HS-27A (cell line): Measurements from ENCODE around the gene CHKA.

Source experiments
- DNase-seq: peaks from one replicate; pipeline ENCODE4 v3.0.0-alpha.2; 2012; ENCODE audit warnings: low read depth, missing footprints

Gene CHKA

DNA sequence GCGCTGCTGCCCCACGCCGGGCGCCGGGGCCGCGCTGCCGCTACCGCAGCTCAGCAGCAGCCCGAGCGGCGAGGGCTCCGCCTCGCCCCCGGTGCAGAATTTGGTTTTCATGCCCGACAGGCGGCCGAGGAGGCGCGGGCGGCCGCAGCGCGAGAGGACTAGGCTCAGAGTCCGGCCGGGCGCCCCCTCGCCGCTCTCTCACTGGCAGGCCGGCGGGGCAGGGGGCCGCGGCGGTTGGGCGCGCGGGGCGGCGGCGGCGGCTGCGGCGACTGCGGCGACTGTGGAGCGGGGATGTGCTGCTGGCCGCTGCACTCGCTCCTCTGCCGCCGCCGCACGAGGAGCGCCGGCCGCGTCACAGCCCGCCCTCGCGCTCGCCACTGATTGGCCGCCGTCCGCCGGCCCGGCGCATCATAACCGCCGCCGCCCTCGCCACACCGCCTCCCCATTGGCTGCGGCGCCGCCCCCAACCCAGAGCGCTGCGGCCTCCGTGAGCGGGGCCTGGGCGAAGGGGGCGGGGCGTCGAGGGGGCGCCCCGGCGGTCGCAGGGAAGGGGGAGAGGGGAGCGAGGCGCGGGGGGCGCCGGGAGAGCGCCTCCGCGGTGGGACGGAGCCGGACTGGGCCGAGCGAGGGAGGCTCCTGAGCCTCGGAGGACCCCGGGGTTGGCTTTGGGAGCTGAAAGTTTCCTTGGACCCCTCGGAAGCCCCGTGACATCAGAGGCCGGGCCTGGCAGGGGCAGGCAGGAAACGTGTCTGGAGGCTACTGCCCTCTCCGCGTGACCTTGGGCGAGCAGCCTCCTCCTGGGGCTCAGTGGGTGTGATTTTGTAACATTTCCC is at the start of gene CHKA:
CHKA (minus strand) TSS at position 322 of the 833 bp plus-strand sequence; CDS start at position 111, 211 bp downstream.
- DNase-seq: peak; percentile 55

GRCh38 chr11:68169442-68169841 is 48.3 kb upstream of the CHKA start:
- DNase-seq: no peak

- no peak for DNase-seq
Observed at GRCh38 chr11:68168694-68169093, 47.5 kb upstream of the CHKA start.

DNA sequence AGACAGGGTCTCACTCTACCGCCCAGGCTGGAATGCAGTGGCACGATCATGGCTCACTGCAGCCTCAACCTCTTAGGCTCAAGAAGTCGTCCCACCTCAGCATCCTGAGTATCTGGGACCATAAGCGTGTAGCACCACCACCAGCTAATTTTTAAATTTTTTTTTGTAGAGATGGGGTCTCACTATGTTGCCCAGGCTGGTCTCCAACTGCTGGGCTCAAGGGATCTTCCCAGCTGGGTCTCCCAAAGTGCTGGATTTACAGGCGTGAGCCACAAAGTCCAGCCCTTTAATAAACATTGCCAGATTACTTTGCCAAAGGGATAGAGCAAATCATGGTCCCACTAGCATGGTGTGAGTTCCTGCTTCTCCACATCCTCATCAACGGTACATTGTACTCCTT is 46.3 kb upstream of the CHKA start:
- no peak for DNase-seq

DNA sequence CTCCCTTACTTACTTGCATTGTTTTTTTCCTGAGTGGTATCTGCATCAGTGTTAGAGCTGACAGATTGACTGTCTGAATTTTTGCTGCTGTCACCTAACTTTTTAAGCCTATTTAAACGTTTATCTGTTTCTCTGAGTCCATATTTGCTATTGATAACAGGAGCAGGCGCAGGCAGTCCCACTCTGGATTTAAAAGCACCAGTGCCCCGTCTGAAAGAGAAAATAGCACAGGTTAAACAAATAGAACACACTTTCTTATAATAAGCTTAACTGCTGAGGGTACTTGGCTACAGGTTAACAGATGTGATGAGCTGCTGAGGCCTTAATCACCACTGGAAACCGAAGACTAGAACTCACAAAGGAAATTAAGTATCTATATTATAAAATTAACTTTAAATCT is 45.8 kb upstream of the CHKA start:
- DNase-seq: no peak

- DNase-seq: no peak
Observed at GRCh38 chr11:68165601-68166000, 44.4 kb upstream of the CHKA start.

DNA sequence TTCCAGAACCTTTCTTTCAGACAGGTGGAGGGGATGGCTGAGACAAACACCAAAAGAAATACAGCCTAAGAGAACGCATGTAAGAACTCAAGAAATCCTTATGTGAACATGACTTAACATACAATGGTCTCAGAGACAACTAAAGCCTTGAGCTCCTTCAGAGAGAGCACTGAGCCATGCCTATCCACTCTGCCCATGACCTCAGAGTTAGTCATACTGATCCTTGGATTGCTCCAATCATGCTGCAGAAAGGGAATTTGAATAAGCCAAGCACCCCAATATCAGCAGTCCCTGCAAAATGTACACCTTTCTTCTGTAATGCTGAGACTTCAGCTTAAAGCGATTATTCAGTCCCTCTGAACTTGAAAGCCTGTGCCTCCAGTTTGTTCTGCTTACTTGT is 43.2 kb upstream of the CHKA start:
- no peak for DNase-seq

DNA sequence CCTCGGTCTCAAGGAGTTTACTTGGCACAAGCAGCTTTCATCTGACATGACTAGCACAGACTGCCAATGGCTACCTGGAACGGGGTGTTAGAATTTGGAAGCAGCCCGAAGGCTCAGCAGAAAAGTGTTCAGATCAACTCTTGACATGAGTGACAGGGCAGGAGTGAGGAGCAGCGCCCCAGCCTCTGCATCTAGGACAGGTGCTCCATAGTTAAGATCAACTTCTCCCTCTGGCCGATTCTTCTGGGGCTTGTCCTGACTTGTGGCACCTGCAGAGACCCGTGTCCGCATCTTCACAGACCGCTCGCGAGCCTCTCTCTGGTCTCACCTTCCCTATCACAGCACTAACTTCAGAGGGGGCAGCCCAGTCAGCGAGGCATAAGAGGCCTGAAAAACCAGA is 42.5 kb upstream of the CHKA start:
- no peak for DNase-seq

GRCh38 chr11:68160100-68160695 is 39.0 kb upstream of the CHKA start:
- DNase-seq: no peak

DNA sequence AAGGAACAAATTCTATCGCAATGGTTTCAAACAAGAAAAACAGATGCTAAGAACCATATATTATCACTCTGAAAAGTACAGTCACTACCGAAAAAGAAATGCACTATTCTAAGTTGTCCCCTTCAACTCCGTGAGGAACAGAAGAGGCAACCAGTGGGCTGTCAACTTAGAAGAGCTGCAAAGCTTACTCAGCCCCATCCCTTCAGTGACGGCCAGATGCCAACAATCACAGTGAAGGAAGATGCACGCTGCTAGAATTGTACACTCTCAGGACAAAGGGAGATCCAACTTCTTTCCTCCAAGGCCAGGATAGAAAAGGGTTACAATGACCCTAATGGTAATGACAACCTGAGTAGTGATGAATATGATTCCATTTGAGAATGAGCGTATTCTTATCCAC is 38.5 kb upstream of the CHKA start:
- DNase-seq: no peak

DNA sequence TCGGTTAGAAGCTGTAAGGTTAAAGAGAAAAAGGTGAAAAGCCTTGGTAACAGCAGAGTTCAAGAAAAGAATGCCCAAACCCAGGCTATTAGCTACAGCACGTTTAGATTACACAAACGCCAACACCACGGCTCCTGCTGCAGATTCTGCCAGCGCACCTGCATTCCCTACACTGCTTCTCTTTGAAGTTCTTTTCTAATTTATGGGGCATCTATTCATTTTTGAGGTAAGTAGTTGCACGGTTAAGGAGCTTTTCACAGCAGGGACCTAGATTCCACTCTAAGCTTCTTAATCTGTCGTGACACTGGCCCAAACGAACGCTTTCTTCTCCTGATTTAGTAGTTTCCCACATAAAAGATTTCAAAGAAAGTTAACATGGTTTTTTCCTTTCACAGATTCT is 38.0 kb upstream of the CHKA start:
- no peak for DNase-seq

DNA sequence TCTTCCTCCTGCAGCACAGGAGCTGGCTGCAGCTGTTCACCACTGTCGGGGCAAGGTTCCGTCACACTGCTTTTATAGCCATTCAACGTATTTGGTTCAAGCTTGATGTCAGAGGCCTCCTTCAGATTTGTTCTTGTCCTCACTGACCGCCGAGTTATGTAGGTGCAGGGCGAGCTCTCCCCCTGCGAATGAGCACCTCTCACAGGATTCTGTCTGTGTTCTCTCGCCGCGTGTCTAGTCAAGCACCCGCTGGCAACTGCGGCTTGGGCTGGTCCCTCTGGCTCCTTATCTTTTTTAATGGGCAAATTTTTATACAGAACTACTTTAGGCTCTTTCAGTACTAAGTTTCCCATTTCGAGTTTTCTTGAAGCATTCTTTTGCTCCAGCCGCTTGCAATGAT is 37.4 kb upstream of the CHKA start:
- no peak for DNase-seq

DNA sequence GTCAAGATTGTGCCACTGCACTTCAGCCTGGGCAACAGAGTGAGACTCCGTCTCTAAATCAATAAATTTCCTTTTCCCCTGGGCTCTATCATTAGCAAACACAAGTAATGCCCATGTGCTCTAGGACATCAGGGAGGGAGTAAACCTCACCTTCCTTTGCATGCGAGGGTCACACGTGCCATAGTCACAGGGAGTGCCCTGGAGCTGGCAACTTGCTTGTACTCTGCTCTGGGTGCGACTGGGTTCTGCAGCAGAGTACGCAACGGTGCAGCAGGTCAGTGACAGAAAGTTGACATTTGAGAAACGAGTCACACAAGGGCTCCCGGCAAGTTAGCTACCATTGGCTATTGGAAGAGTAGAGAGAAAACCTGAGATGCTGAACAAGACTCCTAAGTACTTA is 32.6 kb upstream of the CHKA start:
- no peak for DNase-seq

- no peak for DNase-seq
Observed at GRCh38 chr11:68150037-68150436, 28.8 kb upstream of the CHKA start.

GRCh38 chr11:68149417-68149816 is 28.2 kb upstream of the CHKA start:
- no peak for DNase-seq

DNA sequence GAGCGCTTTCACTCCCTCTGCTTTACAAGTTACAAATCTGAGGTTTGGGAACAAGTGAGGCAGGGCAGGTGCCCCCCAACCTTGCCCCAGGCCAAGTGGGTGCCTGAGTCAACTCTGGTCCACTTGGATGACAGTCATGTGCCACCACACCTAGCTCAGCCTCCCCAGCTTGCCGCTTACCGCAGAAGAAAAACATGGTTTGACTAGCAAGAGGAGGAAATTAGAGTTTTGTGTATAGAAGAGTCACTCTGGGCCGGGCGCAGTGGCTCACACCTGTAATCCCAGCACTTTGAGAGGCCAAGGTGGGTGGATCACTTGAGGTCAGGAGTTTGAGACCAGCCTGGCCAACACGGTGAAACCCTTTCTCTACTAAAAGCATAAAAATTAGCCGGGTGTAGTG is 27.7 kb upstream of the CHKA start:
- no peak for DNase-seq

DNA sequence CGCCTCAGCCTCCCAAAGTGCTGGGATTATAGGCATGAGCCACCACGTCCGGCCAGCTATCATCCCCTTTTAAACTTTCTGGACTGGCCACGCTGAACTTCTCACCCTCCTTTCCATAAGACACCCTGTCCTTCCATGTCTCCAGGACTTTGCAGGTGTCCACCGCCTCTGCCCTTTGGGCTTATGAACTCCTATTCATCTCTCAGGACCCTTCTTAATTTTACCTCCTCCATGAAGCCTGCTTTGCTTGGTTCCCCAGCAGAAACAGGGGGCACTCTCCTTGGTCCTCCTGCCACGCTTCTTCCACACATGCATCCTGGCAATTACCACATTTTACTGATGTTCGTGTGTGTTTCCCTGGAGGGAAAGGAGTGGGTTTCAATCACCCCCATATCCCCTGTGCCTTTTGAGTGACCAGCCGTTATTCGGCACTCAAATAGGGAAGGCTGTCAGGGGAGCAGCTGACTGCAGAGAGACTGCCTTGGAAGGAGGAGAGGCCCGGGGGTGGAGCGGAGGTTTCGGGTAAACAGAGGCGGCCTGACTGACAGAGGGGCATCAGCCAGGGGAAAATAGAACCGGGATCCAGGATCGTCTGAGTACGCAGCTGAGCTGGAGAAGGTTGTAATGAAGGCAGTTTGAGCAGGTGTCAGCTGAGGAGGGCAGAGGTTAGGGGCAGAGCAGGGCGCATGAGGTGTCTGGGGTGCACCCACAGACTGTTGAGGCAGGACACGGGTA is 27.1 kb upstream of the CHKA start:
- no peak for DNase-seq

DNA sequence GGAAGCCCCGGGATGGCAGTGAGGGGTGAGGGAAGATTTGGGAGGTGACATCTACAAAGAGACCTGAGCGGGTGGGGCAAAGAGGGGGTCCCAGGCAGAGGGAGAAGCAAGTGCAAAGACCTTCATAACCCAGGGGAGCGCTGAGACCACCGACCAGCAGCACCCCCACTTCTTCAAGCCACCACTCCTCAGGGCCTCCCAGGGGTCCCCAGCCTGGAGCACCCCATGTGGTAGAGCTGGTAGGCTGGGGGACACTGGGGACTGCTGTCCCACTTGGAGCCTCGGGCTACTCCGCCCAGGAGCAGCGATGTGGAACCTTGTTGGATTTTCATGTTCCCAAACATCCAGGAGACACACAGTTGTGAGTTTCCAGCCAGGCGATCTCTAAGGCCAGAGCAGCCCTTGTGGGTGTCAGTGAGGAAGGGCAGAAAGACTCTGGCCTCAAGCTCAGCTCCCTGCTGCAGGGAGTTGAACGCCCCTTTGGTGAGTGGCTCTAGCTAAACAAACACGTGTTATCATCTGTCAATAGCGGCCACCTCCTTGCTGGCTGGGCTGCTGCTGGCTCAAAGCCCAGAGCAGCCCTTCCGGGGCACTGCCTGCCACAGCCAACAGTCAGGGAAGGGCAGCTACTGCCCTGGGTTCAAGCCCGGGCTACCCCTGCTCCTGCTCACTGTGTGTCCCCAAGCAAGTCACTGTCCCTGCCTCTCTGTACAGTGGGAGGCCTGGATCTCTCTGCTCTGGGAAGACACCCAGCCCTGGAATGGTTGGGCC is 25.7 kb upstream of the CHKA start:
- no peak for DNase-seq

DNA sequence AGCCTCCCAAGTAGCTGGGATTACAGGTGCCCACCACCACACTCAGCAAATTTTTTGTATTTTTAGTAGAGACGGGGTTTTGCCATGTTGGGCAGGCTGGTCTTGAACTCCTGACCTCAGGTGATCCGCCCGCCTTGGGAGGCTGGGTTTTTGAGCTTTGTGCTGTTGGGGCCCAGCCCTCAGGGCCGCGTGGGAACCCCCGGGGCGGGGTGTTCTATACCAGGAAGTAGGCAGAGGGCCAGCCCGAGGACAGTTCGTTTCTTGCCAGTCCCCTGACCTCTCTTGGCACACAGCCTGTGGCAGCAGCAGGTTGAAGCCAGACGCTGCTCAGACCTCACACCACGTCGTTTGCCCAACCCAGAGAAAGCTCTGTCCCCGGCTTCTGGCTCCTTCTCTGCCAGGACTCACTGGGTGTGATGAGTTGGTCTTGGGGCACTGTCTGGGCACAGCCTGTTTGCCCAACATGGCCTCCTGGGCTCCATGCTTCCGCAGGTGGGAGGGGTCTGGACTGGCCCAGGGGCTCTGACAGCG is 24.9 kb upstream of the CHKA start:
- no peak for DNase-seq

GRCh38 chr11:68145120-68145866 is 24.1 kb upstream of the CHKA start:
- no peak for DNase-seq

DNA sequence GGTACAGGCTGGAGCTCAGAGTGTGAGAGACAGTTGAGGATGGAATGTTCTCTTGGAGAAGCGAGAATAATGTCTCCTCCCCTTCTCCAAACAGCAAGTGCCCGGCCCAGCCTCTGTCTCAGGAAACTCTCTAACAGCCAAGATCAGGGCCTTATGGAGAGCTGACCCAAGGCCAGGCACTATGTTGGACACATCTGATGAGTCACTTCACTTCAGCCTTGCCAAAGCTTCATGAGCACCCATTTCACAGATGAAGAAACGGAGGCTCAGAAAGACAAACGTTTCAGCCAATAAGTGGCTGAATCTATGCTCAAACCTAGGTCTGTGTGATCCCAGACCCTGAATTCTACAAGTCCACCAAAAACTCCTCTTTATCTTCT is 22.1 kb upstream of the CHKA start:
- DNase-seq: no peak
